Fibroblast of skin of back (primary cell): Measurements from ENCODE around the gene MGLL.

ENCODE experiments used
- DNase-seq: peaks from one replicate; pipeline ENCODE4 v3.0.0-alpha.2; 2013

The MGLL gene

GRCh38 chr3:127720161-127720823 lies 102.0 kb downstream of the MGLL start:
- DNase-seq, result no peak

- no peak for DNase-seq
These were observed 102.9 kb downstream of the MGLL start for GRCh38 chr3:127719369-127719768.

GRCh38 chr3:127718916-127719290 lies 103.4 kb downstream of the MGLL start:
- no peak for DNase-seq

DNA sequence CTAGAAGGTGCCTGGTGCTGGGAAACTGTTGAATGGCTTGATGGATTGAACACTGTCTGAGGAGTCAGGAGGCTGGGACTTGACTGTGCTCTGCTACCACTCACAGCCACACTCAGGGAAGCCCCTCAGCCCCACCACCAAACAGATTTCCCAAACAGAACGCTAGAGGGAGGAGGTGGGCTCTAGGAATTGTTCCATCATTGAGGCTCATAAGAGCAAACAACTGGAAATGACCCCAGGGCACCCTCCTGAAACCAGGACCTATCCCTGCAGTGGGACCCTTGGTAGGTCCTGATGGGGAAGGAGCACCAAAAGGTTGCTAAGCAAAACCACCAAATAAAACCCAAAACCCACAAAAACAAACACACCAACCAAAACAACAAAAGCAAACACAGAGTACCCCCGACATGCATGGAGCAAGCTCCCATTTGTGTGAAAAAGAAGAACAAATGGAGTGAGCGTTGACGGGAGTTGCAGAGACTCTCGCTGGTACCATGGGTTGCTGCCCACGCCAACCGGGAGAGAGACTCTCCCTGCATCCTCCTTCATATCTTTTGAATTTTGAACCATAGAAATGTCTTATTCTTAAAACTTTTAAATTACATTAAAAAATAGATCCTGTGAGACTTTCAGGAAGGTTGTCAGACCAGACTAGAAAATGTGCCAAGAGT lies 103.9 kb downstream of the MGLL start:
- DNase-seq, result no peak

GRCh38 chr3:127717357-127718244 lies 104.7 kb downstream of the MGLL start:
- DNase-seq, result peak; percentile 49

DNA sequence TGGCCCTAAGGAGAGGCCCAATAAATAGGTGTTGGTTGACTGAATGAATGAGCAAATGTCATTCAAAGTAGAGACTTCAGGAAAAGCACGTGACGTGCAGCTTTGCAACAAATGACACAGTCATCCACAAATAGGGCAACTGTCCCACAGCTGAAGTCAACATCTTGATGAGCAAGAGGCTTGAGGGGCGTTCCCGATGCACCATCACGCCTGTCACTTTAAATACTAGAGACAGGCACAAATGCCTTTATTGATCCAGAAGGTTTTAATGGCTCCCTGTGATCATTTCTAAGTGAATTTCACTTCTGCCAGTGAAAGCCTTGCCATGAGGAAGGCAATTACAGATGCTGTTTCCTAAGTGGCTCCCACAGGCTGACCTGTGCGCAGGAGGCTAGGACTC lies 105.9 kb downstream of the MGLL start:
- DNase-seq, result no peak

- DNase-seq, result no peak
These were observed 106.8 kb downstream of the MGLL start for GRCh38 chr3:127715532-127715931.

GRCh38 chr3:127714866-127715265 lies 107.4 kb downstream of the MGLL start:
- DNase-seq, result no peak

GRCh38 chr3:127714125-127714571 lies 108.2 kb downstream of the MGLL start:
- no peak for DNase-seq

- DNase-seq, result no peak
These were observed 109.2 kb downstream of the MGLL start for GRCh38 chr3:127712881-127713771.

DNA sequence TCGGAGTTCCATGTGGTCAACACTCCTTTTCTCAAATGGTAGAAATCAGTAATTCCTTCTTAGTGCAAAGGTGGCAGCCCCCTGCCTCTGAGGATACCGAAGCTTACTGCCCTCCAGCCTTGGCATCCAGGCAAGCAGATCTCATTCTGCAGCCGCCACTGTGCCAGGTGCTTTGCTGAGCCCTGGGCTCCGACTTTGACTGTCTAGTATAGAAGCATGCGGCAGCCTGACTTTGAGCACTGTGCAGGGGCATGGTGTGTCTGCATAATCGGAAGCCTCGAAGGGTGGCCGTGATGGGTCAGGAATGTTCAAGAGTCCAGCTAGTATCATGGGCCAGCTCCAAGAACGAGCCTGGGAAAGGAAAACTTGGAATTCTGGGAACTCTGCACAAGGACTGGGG lies 109.9 kb downstream of the MGLL start:
- no peak for DNase-seq

DNA sequence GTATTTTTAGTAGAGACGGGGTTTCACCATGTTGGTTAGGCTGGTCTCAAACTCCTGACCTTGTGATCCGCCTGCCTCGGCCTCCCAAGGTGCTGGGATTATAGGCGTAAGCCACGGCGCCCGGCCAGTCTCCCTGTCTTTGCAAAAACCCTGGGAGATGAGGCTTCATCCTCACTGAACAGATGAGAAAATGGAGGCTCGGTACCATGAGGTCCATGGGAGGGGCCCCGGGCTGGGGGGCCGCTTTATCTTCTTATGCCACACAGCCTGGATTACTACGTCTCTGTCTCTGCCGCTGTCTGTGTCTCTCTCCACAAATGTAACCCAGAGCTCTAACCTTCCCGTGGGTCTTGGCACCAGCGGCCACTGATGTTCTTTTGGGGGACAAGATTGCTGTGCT lies 110.4 kb downstream of the MGLL start:
- no peak for DNase-seq

DNA sequence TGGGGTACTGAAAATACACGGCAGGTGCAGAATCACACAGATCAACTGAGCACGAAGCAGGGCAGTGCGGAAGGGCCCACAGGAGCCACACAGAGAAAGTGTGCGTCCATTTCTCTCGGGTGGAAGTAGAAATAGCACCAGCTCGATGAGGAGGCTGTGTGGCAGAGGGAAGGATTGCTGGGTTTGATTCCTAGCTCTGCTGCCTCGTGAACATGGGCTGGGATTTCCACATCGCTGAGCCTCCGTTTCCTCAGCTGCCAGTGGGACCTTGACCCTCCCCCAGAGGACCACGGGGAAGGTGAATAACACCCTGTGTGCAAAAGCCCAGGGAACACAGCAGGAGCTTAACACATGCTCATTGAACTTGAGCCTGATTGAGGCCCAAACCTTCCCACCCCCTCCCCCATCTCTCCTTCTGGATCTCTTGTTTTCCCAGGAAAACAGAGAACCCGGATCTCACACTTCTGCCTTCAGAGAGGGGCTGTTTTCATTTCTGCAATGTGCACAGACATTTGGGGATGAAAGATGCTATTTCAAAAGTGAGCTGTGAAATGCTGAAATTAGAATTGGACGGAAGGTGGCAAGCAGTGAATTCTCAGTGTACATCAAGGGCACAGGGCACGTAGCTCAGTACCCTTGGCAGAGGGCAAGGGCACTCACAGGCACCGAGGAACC lies 111.2 kb downstream of the MGLL start:
- no peak for DNase-seq

GRCh38 chr3:127710155-127710941 lies 112.0 kb downstream of the MGLL start:
- DNase-seq, result no peak

GRCh38 chr3:127709320-127710060 lies 112.8 kb downstream of the MGLL start:
- DNase-seq, result no peak

DNA sequence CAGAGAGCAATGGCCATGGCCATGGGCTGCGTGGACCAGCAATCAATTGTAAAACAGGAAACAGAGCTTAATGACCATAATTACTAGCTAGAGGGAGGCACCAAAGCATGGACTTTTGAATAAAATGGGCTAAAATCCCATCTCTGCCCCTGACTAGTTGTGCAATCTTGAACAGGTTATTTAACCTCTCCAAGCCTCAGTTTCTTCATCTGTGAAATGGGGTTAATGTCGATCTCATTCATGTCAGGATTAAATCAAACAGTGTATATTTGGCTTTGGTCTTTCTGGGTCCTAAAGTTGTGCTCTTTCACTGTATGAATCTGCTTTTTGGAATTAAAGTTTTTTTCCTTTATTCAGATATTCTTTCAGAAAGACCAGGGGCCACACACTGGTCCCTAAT lies 113.5 kb downstream of the MGLL start:
- no peak for DNase-seq

- DNase-seq, result peak; percentile 47
These were observed 114.4 kb downstream of the MGLL start for GRCh38 chr3:127707851-127708411.

- DNase-seq, result no peak
These were observed 115.4 kb downstream of the MGLL start for GRCh38 chr3:127706785-127707351.

DNA sequence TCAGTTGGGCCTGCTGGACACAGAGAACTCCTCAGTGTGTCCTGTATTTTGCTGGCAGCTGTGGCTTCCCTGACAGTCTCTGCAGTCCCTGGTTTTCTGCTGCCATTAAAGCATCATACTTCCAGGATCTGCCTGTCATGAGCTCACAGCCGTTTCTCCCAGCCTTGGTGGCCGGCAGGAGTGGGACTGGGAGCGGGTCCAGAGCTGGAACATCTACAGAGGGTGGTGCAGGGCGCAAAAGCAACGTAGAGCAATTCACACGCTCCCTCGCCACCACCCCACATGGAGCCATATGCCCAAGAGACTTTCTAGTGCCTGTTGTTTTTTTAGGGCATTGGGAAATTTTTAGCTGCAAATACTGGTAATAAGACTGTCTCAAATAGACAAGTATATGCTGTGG lies 116.0 kb downstream of the MGLL start:
- peak; percentile 57 for DNase-seq
